Hepatocyte (in vitro differentiated cells): ENCODE results near the gene PIK3CG.

Experiments
- CTCF ChIP-seq: fragments of 200-600 bp; sonication (generic); IDR thresholded peaks from 2 replicates; pipeline ENCODE4 v1.5.1; 2016; ENCODE audit warnings: antibody characterized with exemption, mild to moderate bottlenecking; ENCODE audit not compliant: poor library complexity
- EZH2 ChIP-seq: fragments of 200-600 bp; sonication (generic); IDR thresholded peaks from 2 replicates; pipeline ENCODE4 v1.6.1; 2016; ENCODE audit warnings: antibody characterized with exemption, mild to moderate bottlenecking, borderline replicate concordance

GRCh38 chr7:106820321-106821217 is 44.5 kb upstream of the PIK3CG start:
- TF ChIP-seq CTCF: no peak
- TF ChIP-seq EZH2: no peak
